Jurkat, Clone E6-1 (cell line): ENCODE data around the gene SRMS.

Experiments
- DNase-seq: peaks from one replicate; pipeline ENCODE4 v3.0.0-alpha.2; 2011; ENCODE audit warnings: low read depth, low spot score
- H3K4me3 ChIP-seq: 2 replicates; pipeline ENCODE4 v1.5.1; 2011; ENCODE audit warnings: mild to moderate bottlenecking, low read length, control low read depth, moderate library complexity

The SRMS gene

DNA sequence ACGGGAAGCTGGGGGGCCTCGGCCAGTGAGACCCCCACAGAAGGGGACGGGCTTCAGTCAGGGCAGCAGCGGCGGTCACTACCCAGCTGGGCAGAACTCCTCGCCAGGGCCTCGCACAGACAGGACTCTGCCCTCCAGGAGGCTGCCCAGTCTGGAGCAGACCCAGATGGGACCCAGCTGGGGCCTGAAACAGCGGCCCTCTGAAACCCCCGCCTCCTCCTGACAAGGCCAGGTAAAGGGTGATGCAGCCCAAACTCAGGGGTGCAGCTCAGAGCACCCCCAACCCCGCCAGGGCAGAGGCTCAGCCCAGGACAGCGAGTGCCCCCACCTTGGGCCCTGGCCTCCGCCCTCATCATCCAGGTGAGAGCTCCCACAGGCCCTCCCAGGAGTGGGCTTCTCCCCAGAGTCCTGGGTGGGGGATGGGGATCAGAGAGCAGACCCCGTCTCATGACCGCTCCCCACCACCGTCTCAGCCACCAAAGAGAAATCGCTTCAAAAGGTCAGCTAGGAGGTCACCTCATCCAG lies 50.9 kb downstream of the SRMS start:
- H3K4me3 ChIP-seq: no peak overlapping the region
- DNase-seq: no peak

DNA sequence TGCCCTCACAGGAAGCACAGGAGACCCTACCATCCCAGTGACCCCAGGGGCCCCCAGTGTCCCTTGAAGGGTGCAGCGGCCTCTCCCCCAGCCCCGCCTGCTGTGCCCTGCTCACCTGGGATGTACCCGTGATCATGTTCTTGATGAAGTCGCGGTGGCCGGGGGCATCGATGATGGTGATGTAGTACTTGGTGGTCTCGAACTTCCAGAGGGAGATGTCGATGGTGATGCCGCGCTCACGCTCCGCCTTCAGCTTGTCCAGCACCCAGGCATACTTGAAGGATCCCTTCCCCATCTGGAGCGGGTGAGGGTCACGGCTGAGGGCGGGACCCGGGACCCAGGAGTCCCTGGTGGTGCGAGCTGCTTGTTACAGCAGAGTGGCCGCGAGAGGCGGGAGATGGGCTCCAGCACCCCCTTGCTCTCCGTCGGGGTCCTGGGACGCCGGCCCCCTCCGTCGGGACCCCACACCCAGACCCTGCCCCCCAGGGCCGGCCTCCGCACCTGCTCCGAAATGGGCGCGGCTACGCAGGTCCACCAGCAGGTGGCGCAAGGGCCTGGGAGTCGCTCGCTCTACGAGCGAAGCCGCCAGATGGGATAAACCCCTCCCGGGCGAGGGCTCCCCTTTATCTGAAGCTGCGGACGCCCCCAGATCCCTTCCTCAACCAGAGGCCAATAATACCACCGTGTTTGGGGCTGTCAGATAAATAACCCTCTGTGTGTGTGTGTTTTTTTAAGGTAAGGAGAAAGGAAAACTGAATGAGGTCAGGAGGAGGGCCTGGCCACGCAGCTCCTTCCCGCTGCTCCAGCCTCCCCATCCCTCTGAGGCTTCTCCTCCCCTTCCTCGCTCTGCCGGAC lies 51.6 kb downstream of the SRMS start:
- DNase-seq: no peak
- peak overlapping the region; percentile 13; the same call in 1 of the 2 replicates for H3K4me3 ChIP-seq

DNA sequence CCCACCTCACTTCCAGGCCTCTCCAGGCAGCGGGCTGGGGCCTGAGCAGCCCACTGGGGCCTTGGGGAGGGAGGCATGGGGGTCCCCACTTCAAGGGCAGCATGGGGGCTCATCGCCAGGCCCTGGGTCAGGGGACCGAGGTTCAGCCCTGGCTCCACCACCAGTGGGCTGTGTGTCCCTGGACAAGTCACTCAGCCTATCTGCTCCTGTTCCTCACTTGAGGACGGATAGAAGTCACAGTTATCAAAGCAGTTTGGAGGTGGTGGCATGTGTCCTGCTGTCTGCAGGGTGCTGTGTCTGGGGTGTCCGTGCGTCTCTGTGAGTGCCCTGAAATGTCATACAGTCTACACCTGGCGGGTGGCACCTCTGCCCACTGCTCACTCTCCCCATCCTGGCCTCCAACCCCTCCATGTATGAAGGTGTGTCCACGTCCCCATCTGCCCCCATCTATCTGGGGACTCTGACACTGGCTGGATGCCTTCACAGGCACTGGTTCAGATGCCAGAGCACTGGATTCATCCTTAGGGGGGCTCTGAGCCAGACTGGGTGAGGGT lies 52.3 kb downstream of the SRMS start:
- H3K4me3 ChIP-seq: no peak overlapping the region
- DNase-seq: no peak

DNA sequence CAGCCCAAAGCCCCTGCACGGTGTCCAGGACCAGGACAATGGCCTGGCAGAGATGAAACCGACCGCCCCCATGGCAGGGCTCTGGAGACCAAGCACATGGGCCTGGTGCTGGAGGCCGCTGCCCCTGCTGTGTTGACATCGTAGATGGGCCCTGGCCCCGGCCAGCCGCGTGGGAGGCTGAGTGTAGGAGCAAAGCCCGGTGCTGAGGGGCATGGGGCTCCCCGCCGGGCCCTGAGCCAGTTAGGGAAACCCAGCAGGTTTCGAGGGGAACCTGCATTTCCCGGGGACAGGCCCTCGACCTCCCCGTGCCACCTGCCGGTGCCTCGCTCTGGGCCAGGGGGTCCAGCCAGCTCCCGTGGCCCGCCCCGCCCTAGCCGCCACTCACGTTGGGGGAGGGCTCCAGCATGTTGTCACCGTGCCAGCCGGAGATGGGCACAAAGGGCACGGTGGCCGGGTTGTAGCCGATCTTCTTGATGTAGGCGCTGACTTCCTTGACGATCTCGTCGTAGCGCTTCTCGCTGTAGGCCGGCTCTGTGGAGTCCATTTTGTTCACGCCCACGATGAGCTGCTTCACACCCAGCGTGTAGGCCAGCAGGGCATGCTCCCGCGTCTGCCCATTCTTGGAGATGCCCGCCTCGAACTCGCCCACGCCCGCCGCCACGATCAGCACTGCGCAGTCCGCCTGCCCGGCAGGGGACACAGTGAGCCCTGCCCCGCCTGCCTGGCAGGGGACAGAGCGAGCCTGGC lies 53.0 kb downstream of the SRMS start:
- no peak for DNase-seq
- H3K4me3 ChIP-seq: no peak overlapping the region

DNA sequence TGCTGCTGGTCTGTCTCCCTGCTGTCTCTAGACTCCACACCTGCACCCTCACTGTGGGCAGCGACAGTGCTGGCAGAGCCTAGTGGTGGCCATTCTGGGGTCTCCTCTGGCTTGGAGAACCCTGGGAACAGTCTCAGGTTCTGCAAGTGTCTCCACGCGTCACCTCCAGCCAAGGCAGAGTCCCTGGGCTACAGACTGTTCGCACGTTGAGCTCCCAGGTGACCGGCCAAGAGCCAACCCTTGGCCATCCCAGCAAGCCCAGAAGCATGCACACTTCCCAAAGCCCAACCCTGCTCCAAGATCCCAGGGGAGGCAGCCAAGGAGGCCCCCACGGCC lies 53.5 kb downstream of the SRMS start:
- DNase-seq: no peak
- H3K4me3 ChIP-seq: no peak overlapping the region

DNA sequence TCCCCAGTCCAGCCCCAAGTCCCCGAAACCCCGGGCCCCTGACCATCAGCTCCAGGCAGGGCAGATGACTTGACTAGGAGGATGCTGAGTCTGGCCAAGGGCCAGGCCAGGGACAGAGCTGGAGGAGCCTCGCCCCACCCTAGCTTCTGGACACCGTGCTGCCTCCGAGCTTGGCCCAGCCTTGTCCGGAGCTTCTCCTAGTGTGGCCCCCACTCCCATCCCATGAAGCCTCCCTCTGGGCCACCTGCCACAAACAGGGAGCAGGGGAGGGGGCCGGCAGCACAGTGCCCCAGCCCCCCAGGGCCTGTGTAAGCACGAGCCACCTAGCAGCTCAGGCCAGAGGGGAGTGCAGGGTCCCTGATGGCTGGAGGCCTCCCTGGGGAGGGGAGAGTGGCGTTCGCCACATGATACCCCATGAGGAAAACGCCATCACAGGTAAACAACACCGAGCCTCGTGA lies 54.0 kb downstream of the SRMS start:
- no peak for DNase-seq
- H3K4me3 ChIP-seq: no peak overlapping the region

DNA sequence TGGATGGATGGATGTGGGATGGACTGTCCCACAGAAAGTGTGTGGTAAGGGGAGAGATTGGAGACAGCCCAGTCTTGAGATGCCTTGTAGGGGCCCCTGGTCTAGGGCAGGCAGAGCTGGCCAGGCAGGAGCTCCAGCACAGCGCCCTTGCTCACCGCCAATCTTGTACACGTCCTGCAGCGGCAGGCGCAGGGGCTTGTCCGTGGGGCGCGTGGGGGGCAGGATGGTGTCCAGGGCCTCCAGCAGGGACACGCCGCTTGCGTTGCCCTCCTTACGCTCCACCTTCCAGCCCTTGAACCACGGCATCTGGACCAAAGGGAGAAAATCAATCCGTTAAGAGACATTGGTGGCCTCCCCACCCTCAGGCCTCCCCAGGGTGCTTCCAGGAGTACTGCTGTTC lies 54.6 kb downstream of the SRMS start:
- no peak for DNase-seq
- H3K4me3 ChIP-seq: no peak overlapping the region

DNA sequence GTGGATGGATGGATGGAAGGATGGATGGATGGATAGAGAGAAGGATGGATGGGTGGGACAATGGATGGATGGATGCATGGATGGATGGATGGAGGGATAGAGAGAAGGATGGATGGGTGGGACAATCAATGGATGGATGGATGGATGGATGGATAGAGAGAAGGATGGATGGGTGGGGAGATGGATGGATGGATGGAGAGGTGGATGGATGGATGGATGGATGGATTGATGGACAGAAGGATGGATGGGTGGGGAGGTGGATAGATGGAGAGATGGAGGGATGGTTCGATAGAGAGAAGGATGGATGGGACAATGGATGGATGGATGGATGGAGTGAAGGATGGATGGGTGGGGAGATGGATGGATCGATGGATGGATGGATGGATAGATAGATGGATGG lies 55.0 kb downstream of the SRMS start:
- DNase-seq: no peak
- no peak overlapping the region for H3K4me3 ChIP-seq

DNA sequence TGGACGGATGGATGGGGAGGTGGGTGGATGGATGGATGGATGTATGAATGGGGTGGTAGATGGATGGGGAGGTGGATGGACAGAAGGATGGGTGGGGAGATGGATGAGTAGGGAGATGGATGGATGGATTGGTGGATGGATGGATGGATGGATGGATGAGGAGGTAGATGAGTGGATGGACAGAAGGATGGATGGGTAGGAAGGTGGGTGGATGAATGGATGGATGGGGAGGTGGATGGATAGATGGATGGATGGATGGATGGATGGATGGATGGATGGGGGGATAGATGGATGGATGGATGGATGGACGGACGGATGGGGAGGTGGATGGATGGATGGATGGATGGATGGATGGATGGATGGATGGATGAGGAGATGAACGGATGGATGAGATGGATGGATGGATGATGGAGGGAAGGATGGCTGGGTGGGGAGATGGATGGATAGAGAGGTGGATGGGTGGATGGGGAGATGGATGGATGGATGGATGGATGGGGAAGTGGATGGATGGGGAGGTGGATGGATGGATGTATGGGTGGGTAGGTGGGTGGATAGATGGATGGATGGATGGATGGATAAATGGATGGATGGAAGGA lies 55.8 kb downstream of the SRMS start:
- H3K4me3 ChIP-seq: no peak overlapping the region

DNA sequence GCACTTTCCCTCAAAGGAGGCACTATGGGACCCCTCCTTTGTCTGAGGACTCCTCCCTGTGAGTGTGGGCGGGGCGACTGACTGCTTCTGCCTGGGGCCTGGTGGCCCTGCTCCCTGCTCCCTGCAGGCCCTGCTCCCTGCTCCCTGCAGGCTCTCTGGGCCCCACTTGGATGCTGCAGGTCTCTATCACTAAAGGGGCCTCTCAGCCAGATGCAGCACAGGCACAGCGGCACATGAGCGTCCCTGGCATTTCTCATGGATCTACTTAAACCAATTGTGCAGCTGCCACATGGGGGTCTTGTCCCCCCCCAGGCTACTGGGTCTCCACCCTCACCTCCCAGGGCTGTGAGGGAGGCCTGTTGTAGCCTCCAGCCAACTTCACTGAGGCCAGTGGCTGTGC lies 56.5 kb downstream of the SRMS start:
- no peak for DNase-seq
- H3K4me3 ChIP-seq: no peak overlapping the region

More for the DNA sequence above, 55.8 kb downstream of the SRMS start:
- no peak for DNase-seq
